HG03095 (cell line): ENCODE data around the gene CEMIP2.

Experiments used
- ATAC-seq: cut with Tn5 transposase; IDR thresholded peaks from one replicate; pipeline ENCODE4 v1.9.1; 2021; ENCODE audit warnings: moderate library complexity; ENCODE audit not compliant: unreplicated experiment

Gene CEMIP2

DNA sequence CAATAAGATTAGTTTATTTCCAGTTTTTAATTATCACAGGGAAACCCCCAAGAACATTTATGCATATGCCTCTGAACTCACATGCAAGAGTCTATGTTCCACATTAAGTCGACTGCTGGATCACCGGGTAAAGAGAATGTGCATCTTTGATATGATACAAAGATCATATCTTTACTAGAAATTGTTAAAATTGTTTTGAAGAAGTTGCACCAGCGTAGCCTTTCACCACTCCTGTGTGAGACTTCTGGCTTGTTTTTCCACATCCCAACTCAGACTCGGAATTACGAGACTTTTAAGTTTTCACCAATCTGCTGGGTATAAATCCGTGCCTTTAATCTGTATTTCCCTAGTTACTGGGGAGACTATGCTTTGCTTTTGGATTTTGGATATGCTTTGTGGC, 113.2 kb downstream of the CEMIP2 start:
- no peak for ATAC-seq

DNA sequence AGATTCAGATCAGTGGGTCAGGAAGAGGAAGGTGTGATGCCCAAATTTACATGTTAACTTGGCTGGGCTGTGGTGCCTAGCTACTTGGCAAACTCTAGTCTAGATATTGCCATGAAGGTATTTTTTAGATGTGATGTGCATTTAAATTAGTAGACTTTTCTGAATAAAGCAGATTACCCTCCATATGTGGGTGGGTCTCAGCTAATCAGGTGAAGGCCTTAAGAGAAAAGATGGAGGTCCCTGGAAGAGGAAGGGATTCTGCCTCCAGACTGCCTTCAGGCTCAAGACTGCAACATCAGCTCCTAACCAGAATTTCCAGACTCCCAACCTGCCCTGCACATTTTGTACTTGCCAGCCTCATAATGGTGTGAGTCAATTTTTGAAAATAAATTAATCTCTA, 115.8 kb downstream of the CEMIP2 start:
- ATAC-seq: no peak

DNA sequence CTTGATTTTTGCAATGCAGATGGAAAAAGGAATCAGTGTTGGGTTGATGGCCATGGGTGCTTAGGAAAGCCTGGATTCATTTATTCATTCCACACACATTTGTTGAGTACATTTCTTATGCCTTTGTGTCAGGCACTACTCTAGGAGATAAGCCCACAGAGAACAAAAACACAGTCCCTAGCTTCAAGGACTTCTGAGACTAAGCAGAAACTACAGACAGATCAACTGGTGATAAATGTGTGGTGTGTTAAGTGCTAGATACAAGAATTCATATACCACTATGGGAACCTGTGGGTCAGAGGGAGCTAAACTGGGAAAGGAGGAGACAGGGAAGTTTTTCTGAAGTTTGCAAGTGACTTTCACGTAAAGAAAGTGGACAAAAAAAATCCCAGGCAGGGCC, 119.9 kb downstream of the CEMIP2 start:
- ATAC-seq: no peak

DNA sequence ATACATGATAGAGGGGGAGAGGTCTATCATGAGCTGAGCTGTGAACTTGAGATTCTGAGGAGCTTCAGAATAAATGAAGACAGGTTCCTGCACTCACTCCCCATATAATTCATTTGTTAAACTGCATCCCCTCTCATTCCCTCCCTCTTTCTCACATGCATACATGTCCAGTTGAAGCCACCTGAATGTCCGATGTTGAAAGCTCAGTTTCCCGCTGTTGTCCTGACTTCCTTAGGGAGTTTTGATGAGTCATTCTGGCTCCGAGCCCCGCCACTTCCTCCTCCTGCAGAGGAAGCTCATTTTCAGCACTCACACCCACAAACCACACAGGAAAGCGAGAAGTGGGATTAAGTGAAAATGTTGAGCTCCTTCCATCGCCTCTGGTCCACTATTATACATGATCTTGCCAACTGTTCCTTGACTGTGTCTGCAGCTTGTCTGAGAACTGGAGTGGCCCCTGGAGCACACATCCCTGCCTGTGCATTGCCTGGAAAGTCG, 121.2 kb downstream of the CEMIP2 start:
- no peak for ATAC-seq

DNA sequence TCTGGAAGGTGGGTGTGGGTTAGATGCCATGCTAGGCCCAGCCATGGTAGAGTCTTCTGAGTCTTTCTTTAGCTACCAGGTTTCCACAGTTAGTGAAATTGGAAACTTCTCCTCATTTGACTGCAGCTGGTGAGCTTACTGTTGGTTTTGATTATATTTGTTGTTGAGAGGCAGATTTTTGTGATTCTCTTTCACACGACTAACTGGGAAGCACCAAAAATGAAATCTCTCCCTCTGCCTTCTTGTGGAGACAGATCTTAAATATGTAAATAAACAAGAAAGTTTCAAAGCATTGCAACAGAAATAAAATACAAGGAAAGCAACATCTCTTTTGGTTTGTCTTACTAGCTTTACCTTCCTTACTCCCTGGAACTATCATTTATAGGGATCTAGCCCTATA, 122.2 kb downstream of the CEMIP2 start:
- no peak for ATAC-seq

DNA sequence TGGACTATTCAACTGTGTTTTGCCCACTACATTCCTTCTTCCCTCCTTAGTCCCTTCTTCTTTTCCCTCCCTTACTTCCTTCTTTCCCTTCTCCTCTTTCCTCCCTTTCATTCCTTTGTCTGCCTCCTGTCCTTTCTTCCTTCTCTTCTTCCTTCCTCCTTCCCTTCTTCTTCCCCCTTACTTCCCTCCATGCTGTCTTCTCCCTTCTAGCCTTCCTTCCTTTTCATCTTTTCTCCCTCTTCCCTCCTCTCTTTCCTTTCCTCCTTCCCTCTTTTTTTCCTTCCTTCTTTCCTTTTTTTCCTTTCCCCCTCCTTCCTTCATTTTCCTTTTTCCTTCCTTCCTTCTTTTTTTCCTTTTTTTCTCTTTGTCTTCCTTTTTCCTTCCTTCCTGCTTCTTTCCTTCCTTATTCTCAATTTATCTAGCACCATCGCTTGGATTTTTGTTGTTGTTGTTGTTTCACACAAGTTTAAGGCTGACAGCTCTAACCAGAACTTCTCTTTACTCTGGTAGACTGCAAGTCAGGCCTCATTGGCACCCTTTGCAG, 123.4 kb downstream of the CEMIP2 start:
- no peak for ATAC-seq

DNA sequence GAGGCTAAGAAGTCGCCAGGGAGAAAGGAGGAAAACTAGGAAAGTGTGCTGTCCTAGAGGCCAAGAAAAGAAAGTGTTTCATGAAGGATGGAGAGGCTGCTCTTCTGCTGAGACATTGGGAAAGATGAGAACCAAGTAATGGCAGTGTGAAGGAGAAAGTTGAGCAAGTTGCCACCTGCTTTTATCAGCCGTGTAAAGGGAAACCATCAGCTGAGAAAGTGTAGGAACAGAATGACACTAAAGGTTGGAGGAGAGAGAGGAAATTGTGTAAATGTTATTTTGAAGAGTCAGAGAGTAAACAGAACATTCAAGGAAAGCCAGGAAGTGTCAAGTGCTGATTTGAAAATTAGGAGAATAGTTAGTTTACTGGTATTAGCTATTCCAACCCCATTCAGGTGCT, 125.0 kb downstream of the CEMIP2 start:
- no peak for ATAC-seq

DNA sequence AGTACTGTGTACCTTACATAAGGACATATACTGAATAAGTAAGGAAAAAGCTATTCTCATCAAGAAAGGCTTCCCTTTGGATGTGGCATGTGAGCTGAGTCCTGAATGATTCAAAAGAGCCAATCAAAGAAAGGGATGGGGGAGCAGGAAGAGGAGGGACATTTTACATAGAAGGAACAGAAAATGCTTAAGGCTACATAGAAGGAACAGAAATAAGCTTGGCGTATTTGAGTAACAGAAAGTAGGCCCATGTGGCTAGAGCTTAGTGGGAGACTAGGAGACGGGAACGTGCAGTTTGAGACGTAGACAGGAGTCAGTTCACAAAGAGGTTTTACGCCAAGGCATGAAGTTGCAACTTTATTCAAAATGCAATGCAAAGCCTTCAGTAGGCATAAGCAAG, 126.3 kb downstream of the CEMIP2 start:
- ATAC-seq: no peak

DNA sequence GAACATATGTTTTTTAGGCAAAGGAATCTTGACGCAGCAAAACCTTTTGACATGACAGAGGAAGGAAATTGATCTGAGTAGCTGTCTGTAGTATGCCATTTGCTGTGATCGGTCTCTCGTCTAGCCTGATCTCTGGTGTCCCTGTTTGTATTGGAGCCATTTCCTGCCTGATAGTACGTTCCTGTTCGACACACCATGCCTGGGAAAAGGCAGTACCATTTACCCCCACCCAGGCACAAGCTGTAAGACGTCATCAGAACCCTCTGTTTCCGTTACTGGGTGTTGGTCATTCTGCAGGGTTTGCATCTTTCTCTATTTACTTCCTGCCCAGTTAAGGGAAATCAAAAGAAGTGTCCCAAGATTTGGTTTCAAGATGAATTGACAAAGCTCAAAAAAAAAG, 129.7 kb downstream of the CEMIP2 start:
- no peak for ATAC-seq

DNA sequence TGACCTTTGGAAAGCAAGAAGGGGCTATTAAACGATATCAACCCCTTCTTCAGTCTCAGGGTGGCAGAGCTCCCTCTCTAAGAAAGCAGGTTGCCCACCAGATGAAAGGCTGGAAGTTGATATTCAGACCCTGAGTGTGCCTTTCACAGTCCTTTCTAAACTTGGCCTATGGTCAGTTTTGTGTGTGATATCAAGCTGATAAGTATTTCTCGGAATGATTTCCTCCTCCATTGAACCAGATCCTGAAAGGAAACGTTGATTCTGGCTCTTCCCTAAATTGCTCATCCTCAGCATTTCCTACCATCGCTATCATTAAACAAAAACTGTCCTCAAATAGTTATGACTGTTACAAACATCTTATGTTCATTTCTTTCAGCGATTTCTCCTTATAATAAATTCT, 130.4 kb downstream of the CEMIP2 start:
- ATAC-seq: no peak

DNA sequence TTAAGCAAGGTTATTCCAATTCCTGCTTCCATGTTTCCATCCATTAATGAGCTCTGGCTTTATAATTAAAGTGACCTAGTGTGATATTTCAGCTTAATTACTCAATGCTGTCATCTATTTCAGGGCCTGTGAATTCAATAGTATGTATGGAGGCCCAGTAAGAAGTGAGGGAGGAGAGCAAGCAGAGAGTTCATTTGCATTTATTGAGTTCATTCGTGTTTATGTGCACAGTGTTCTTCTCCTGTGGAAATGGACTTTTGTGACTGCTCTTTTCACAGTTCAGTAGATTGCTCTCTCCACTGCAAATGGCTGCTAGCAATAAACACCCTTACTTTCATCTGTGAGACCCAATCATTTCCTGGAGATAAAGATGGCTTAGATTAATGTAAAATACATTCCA, 130.9 kb downstream of the CEMIP2 start:
- ATAC-seq: no peak

DNA sequence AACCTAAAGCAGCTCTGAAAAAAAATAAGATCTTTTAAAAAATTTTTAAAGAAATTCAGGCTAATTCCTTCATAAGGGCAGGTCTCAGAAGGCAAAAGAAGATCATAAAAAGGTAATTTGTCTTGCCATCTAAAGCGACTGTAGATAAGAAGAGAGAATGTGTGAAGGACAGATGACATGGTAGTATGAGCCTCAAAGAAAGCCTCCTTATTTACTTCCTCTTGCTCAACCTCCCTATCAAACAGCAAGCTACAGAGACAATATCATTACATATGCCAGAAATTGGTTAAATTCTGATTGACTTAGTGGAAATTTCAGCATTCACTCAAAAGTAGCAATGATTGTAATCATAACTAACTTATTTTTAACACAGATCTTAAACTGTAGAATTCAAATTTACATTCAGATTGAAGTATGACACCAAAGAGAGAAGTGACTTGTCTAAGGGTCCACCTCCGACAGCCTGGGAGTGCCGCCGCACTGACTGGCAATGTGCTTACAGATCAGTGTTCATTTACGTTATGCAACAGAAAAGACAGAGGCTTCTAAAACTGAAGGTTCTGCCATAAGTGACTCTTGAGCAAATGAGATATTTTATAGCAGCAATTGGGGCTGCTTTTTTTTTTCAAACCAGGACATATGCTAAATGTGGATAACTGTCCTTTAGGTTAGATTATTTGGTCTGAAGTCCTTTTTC, 132.0 kb downstream of the CEMIP2 start:
- ATAC-seq: no peak

DNA sequence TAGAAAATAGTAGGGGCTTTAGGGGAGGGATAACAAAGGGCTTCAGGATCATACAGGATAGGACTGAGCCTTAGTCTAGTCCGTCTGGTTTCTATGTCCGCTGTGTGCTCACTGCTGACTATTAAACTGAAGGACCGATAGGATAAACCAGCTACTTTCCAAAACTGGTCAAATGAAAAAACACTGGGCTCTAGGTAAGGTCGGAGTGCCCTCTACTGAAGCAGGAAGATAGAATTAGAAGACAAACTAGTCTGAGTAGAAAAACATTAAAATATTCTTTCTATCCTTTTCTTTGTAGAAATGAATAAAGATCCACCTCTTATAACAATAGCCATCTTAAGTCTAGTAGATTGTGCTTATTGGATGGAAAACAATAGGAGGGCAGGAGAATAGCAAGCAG, 133.6 kb downstream of the CEMIP2 start:
- no peak for ATAC-seq
